AG04449 (cell line): ENCODE measurements around the gene CACNA2D4.

Experiments
- CTCF ChIA-PET: fragments of 350-600 bp; formaldehyde crosslinking; extraction: SDS; loops from one replicate; lab custom pipeline; 2021; ENCODE audit warnings: antibody characterized with exemption; lab: Yijun Ruan, JAX
- POLR2A ChIA-PET: fragments of 400-600, 350-600 bp; formaldehyde crosslinking; extraction: SDS; loops from one replicate; lab custom pipeline; 2020; ENCODE audit warnings: antibody characterized with exemption, inconsistent platforms; lab: Yijun Ruan, JAX
- DNase-seq: peaks from one replicate; pipeline ENCODE4 v3.0.0-alpha.2; 2010; ENCODE audit warnings: low read depth, low spot score
- H3K4me3 ChIP-seq: 2 replicates; pipeline ENCODE4 v1.5.1; 2011; ENCODE audit warnings: low read depth, mild to moderate bottlenecking, control low read depth, low read length
- TF ChIP-seq, protein P1 (sequence below): IDR thresholded peaks from one replicate; pipeline ENCODE4 v1.5.1; 2011; ENCODE audit warnings: mild to moderate bottlenecking, moderate library complexity, low read length, control low read depth, inconsistent platforms; ENCODE audit not compliant: insufficient read depth; ENCODE audit errors: missing control alignments

The CACNA2D4 gene

GRCh38 chr12:1832801-1833595 is 85.5 kb downstream of the CACNA2D4 start:
- TF ChIP-seq, protein P1, sequence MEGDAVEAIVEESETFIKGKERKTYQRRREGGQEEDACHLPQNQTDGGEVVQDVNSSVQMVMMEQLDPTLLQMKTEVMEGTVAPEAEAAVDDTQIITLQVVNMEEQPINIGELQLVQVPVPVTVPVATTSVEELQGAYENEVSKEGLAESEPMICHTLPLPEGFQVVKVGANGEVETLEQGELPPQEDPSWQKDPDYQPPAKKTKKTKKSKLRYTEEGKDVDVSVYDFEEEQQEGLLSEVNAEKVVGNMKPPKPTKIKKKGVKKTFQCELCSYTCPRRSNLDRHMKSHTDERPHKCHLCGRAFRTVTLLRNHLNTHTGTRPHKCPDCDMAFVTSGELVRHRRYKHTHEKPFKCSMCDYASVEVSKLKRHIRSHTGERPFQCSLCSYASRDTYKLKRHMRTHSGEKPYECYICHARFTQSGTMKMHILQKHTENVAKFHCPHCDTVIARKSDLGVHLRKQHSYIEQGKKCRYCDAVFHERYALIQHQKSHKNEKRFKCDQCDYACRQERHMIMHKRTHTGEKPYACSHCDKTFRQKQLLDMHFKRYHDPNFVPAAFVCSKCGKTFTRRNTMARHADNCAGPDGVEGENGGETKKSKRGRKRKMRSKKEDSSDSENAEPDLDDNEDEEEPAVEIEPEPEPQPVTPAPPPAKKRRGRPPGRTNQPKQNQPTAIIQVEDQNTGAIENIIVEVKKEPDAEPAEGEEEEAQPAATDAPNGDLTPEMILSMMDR, result no peak
- DNase-seq, result no peak
- ChIA-PET CTCF (no interaction called here), POLR2A (no interaction called here)
- H3K4me3 ChIP-seq, result no peak overlapping the region

DNA sequence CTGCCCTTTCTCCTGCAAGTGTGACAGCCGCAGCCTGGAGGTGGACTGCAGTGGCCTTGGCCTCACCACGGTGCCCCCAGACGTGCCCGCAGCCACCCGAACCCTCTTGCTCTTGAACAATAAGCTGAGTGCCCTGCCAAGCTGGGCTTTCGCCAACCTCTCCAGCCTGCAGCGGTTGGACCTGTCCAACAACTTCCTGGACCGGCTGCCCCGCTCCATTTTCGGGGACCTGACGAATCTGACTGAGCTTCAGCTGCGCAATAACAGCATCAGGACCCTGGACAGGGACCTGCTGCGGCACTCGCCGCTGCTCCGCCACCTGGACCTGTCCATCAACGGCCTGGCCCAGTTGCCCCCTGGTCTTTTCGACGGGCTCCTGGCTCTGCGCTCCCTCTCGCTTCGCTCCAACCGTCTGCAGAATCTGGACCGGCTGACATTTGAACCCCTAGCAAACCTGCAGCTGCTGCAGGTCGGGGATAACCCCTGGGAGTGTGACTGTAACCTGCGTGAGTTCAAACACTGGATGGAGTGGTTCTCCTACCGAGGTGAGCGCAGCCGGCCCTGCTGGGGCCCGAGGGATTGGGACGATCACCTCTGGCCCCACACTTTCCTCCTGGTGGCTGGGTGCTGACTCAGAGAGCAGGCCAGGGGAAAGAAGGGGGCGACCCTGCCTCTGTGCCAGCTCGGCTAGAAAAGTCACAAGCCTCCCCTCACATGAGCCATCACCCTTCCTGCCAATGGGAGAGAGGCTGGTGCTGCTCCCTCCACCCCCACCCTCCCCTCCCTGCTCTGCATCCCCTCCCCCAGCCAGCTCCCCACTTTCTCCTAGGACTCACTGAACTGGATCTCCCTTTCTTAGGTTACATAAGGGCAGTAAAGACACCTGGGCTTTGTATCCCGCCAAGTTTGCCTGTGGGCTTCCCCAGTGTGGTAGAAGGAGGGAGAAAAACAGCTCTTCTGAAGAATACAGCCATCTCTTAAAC is 87.2 kb downstream of the CACNA2D4 start:
- no peak for DNase-seq
- POLR2A ChIA-PET, result no interaction called here
- H3K4me3 ChIP-seq, result no peak overlapping the region
- TF ChIP-seq, protein P1, result no peak
- CTCF ChIA-PET, result interaction anchor here (0.8 to 1.7 kb wide), 2 partner anchors 12 to 109 kb away, joined by 3 to 9 read pairs; no protein-coding TSS in a partner anchor

DNA sequence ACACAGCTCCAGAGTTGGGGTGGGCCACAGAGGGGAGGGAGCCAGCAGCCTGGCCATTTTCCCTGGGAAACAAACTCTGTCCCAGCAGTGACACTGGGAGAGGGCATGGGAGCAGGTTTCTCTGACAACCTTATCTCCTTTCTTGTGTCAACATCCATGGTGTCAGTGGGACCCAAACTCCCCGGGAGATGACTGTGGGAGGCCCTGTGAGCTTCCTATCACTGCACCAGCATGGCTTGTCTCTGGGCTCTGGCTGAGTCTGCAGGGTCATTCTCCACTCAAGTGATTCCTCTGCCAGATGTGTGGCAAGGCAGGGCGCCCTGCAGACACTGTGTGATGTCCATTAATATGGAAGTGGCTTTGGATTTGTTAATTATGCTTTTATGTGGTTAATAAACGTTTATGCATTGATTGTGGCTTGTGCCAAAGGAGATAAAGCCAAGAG is 88.0 kb downstream of the CACNA2D4 start:
- CTCF ChIA-PET, result interaction anchor here (1.7 kb wide), 1 partner anchor 109 kb away, joined by 9 read pairs; no protein-coding TSS in a partner anchor
- POLR2A ChIA-PET, result no interaction called here
- no peak overlapping the region for H3K4me3 ChIP-seq
- no peak for DNase-seq
- TF ChIP-seq, protein P1, result no peak

DNA sequence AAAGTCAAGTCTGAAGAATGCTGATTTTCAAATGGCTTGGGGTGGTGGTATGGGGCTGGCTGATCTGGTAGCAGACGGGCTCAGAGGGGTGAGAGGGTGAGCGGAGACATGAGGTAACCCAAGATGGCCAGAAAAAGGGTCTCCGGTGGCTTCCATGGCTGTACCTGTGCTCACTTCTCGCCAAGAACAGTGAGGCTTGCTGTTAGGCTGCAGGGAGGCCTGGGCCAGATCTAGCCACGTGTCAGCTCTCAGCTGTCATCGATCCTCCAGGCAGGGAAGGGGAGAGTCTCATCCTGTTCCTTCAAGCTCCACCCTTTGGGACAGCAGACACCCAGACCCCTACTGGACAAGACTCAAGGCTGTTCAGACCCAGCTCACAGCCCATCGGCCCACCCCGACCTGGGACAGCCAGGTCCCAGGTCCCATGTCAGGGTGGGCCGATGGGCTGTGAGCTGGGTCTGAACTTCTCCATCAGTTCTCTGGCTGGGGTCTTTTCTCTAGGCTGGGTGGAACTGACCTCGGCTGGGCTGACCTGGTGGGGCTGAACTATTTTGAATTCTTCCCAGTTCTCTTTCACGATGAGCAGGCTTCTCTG is 89.0 kb downstream of the CACNA2D4 start:
- CTCF ChIA-PET, result interaction anchor here (1.8 kb wide), 1 partner anchor 111 kb away, joined by 9 read pairs; no protein-coding TSS in a partner anchor
- DNase-seq, result no peak
- POLR2A ChIA-PET, result no interaction called here
- no peak overlapping the region for H3K4me3 ChIP-seq
- TF ChIP-seq, protein P1, result no peak

DNA sequence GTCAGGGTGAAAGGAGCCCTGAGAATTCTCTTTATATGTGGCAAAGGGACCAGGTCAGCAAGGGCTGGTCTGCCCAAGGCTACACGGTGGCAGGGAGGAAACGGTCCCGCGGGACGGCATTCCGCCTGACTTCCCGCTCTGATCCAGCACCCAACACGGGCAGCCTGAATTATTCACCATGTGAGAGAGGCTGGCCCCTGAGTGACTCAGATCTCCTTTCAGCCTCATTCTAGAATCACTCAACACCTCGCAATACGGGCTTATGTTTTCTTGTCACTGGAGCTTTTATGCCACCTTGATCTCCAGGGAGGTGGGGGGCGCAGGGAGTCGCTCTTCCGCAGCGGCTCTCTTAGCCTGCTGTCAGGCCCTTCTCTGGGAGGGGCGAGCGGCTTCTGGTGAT is 89.6 kb downstream of the CACNA2D4 start:
- ChIA-PET POLR2A (no interaction called here), CTCF (interaction anchor here (1.8 kb wide), 1 partner anchor 111 kb away, joined by 9 read pairs; no protein-coding TSS in a partner anchor)
- no peak for DNase-seq
- TF ChIP-seq, protein P1, result no peak
- H3K4me3 ChIP-seq, result no peak overlapping the region
